Sigmoid colon (tissue), 7 donors: ENCODE measurements around the gene SZT2. TPM values are rescaled to one million over a fixed set of nuclear protein-coding genes. Genes with fewer than 3 reads are reported as not detected.

ENCODE experiments used
- DNase-seq: peaks from one replicate; pipeline ENCODE4 v3.0.0-alpha.2; 2019
- H3K27ac ChIP-seq, 4 donors: fragments of 200-600 bp; sonication (generic); one replicate each; pipeline ENCODE4 v1.5.1; 2016 to 2019; ENCODE audit warnings: mild to moderate bottlenecking in 1 of 4
- H3K27me3 ChIP-seq, 3 donors: fragments of 200-600 bp; sonication (generic); one replicate each; pipeline ENCODE4 v1.5.1; 2019; ENCODE audit warnings: mild to moderate bottlenecking in 1 of 3
- H3K36me3 ChIP-seq, 4 donors: fragments of 200-600 bp; sonication (generic); one replicate each; pipeline ENCODE4 v1.5.1; 2016 to 2019
- H3K4me1 ChIP-seq, 4 donors: fragments of 200-600 bp; sonication (generic); one replicate each; pipeline ENCODE4 v1.5.1; 2017 to 2019
- H3K4me3 ChIP-seq, 4 donors: fragments of 200-600 bp; sonication (generic); one replicate each; pipeline ENCODE4 v1.5.1; 2017 to 2019; ENCODE audit warnings: mild to moderate bottlenecking in 2 of 4, moderate library complexity in 1 of 4
- H3K9me3 ChIP-seq, 4 donors: fragments of 200-600 bp in 3 of 4; sonication (generic) in 3 of 4; one replicate each; pipeline versions ENCODE4 v1.5.1 to v1.6.1; 2013 to 2019
- EP300 ChIP-seq, 4 donors: sonication (generic); formaldehyde crosslinking; IDR thresholded peaks; one replicate each; pipeline ENCODE4 v1.6.1; 2017; ENCODE audit warnings: antibody characterized with exemption in 4 of 4
- POLR2A ChIP-seq, 2 donors: fragments of 450-650 bp; IDR thresholded peaks; one replicate each; pipeline ENCODE4 v1.6.1; 2016; ENCODE audit warnings: antibody characterized with exemption in 2 of 2, mild to moderate bottlenecking in 2 of 2, moderate library complexity in 2 of 2
- POLR2AphosphoS5 ChIP-seq, 4 donors: sonication (generic); formaldehyde crosslinking; IDR thresholded peaks; one replicate each; pipeline ENCODE4 v1.6.1; 2017; ENCODE audit warnings: antibody characterized with exemption in 4 of 4
- WGBS, 2 donors: extraction: QIAGEN DNeasy Blood & Tissue Kit; methylation state at CpG; one replicate each; pipeline ENCODE4 v1.1.7; 2013; 5-methylcytosine and 5-hydroxymethylcytosine counted together
- intact Hi-C: fragments of 100-400 bp; cut with DNase I; formaldehyde crosslinking; loops from one replicate; pipeline ENCODE4 v1.15.1; 2023
- polyA plus RNA-seq, 3 donors: library from polyadenylated mRNA; stranded (reverse); fragments of 200-250 nt; gene quantifications; one replicate each; pipeline ENCODE4 v1.2.3, GENCODE V29; 2013
- total RNA-seq, 4 donors: library from RNA; depleted of rRNA; stranded (reverse); fragments of >200 nt; gene quantifications; one replicate each; pipeline ENCODE4 v1.1.0, GENCODE V29; 2016
- TF ChIP-seq, protein P1 (sequence below), 4 experiments: fragments of 450-650 bp in 3 of 4; fragments of 200-600 bp in 1 of 4; IDR thresholded peaks; one replicate each; pipeline ENCODE4 v1.5.1; 2016 to 2019; ENCODE audit warnings: antibody characterized with exemption in 4 of 4, mild to moderate bottlenecking in 3 of 4, moderate library complexity in 2 of 4
- donor health status: healthy with polysubstance abuse.
- donor health status: Bipolar disorder and iron deficiency.
- donor health status: healthy.

SZT2 gene
- total and polyA plus RNA-seq, 7 donors, result 4.6 to 47.4 (median 19.3) TPM

DNA sequence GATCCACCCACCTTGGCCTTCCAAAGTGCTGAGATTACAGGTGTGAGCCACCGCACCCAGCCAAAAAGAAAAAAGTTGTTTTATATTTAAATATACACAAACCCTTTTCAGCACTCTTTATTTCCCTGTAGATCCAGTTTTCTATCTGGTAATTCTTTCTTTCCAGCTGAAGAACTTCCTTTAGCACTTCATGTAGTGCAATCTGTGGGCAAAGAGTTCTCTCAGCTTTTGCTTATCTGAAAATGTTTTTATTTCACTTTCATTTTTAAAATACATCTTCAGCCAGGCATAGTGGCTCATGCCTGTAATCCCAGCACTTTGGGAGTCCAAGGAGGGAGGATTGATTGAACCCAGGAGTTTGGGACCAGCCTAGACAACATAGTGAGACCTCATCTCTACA, 92.5 kb downstream of the SZT2 start:
- Histone ChIP-seq H3K9me3 (no peaks in the 10 kb centered on the region), H3K4me3 (no peak overlapping the region), H3K36me3 (no peaks in the 10 kb centered on the region), H3K4me1 (no peaks in the 10 kb centered on the region), H3K27me3 (no peaks in the 10 kb centered on the region), H3K27ac (no peak overlapping the region)
- WGBS, 2 donors, result 33 to 62% methylated on average over 1 of the region's 1 CpG
- intact Hi-C loops, result no loop called here
- TF ChIP-seq, protein P1, sequence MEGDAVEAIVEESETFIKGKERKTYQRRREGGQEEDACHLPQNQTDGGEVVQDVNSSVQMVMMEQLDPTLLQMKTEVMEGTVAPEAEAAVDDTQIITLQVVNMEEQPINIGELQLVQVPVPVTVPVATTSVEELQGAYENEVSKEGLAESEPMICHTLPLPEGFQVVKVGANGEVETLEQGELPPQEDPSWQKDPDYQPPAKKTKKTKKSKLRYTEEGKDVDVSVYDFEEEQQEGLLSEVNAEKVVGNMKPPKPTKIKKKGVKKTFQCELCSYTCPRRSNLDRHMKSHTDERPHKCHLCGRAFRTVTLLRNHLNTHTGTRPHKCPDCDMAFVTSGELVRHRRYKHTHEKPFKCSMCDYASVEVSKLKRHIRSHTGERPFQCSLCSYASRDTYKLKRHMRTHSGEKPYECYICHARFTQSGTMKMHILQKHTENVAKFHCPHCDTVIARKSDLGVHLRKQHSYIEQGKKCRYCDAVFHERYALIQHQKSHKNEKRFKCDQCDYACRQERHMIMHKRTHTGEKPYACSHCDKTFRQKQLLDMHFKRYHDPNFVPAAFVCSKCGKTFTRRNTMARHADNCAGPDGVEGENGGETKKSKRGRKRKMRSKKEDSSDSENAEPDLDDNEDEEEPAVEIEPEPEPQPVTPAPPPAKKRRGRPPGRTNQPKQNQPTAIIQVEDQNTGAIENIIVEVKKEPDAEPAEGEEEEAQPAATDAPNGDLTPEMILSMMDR (IDR thresholded peaks at IDR 0.05), result no peak
- TF ChIP-seq POLR2A (IDR thresholded peaks at IDR 0.05) (no peak), EP300 (IDR thresholded peaks at IDR 0.05) (no peak), POLR2AphosphoS5 (IDR thresholded peaks at IDR 0.05) (no peak)
- no peak for DNase-seq

GRCh38 chr1:43484367-43484766, 94.7 kb downstream of the SZT2 start:
- Histone ChIP-seq H3K27me3 (no peaks in the 10 kb centered on the region), H3K9me3 (no peaks in the 10 kb centered on the region), H3K27ac (no peak overlapping the region), H3K4me3 (no peak overlapping the region), H3K36me3 (no peaks in the 10 kb centered on the region), H3K4me1 (no peaks in the 10 kb centered on the region)
- no peak for TF ChIP-seq EP300 (IDR thresholded peaks at IDR 0.05)
- no peak for TF ChIP-seq POLR2A (IDR thresholded peaks at IDR 0.05)
- TF ChIP-seq, protein P1 (IDR thresholded peaks at IDR 0.05), result no peak
- intact Hi-C loops, result no loop called here
- DNase-seq, result no peak
- WGBS, 2 donors, result 96 to 97% methylated on average over 2 of the region's 2 CpGs

- Histone ChIP-seq H3K4me1 (no peaks in the 10 kb centered on the region), H3K27me3 (no peaks in the 10 kb centered on the region), H3K4me3 (no peak overlapping the region), H3K27ac (no peak overlapping the region), H3K9me3 (peaks cover 3 to 5% (median 3%) of the 10 kb centered on the region in 4 donors), H3K36me3 (no peaks in the 10 kb centered on the region)
- intact Hi-C loops, result no loop called here
- TF ChIP-seq POLR2A (IDR thresholded peaks at IDR 0.05) (no peak), POLR2AphosphoS5 (IDR thresholded peaks at IDR 0.05) (no peak), EP300 (IDR thresholded peaks at IDR 0.05) (no peak)
- TF ChIP-seq, protein P1 (IDR thresholded peaks at IDR 0.05), result no peak
- WGBS, 2 donors, result 82 to 83% methylated on average over 1 of the region's 1 CpG
- DNase-seq, result no peak
These were observed 98.5 kb downstream of the SZT2 start for GRCh38 chr1:43488165-43488564.

GRCh38 chr1:43491061-43491460, 101.4 kb downstream of the SZT2 start:
- H3K27ac ChIP-seq, result no peak overlapping the region
- no peak overlapping the region for H3K4me3 ChIP-seq
- peaks cover 3 to 5% (median 3%) of the 10 kb centered on the region in 4 donors for H3K9me3 ChIP-seq
- 95% methylated on average over 1 of the region's 1 CpG for WGBS, 2 donors
- TF ChIP-seq POLR2A (IDR thresholded peaks at IDR 0.05), result no peak
- TF ChIP-seq, protein P1 (IDR thresholded peaks at IDR 0.05), result no peak
- TF ChIP-seq POLR2AphosphoS5 (IDR thresholded peaks at IDR 0.05), result no peak
- intact Hi-C loops, result no loop called here
- no peaks in the 10 kb centered on the region for H3K36me3 ChIP-seq
- no peaks in the 10 kb centered on the region for H3K27me3 ChIP-seq
- no peaks in the 10 kb centered on the region for H3K4me1 ChIP-seq
- DNase-seq, result no peak

GRCh38 chr1:43492826-43493225, 103.1 kb downstream of the SZT2 start:
- H3K9me3 ChIP-seq, result peaks cover 3 to 5% (median 3%) of the 10 kb centered on the region in 4 donors
- no peak overlapping the region for H3K27ac ChIP-seq
- H3K4me3 ChIP-seq, result no peak overlapping the region
- 58 to 64% methylated on average over 2 of the region's 2 CpGs for WGBS, 2 donors
- TF ChIP-seq, protein P1 (IDR thresholded peaks at IDR 0.05), result no peak
- TF ChIP-seq POLR2AphosphoS5 (IDR thresholded peaks at IDR 0.05), result no peak
- no peak for TF ChIP-seq POLR2A (IDR thresholded peaks at IDR 0.05)
- DNase-seq, result no peak
- H3K36me3 ChIP-seq, result no peaks in the 10 kb centered on the region
- H3K27me3 ChIP-seq, result no peaks in the 10 kb centered on the region
- no peaks in the 10 kb centered on the region for H3K4me1 ChIP-seq
- intact Hi-C loops, result no loop called here
